HS-27A (cell line): ENCODE results near the gene SH3GL1.
"Not testable (repeated sequence)": the region's sequence is repeated elsewhere in the genome, so short reads cannot be mapped to it uniquely, and the experiment has no call there.

Experiments used
- DNase-seq: peaks from one replicate; pipeline ENCODE4 v3.0.0-alpha.2; 2012; ENCODE audit warnings: low read depth, missing footprints

The SH3GL1 gene

DNA sequence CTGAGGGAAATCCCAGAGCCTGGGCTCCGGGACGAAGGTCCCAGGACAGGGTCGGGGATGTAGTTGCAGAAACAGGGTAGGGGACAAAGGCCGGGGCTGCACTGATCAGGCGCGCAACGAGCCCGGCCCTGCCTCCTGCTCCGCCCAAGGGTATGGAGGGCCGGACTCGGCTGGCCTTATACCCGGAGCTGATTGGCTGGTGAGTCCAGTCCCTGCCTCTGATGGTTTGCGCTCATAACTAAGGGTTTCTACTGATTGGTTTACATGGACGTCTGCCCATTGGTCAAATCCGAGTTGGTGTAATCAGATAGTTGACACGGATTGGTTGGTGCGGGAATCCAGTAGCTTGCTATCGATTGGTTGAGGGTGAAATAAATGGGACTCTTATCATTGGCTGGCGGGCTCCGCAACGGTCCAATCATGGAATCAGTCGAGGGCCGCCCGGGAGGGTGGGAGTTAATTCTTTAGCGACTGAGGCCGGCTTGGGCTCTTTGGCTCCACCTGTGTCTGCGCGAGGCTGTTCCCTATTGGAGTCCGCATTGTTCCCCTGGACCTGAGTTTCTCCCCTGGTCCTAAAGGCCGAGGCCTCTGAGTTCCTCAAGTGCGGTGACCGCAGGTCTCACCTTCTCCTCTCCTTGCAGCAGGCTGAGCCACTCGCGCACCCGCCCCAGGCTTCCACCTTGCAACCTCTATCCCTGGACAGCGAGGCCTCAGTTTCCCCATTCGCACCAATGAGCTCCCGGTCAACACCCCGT lies 57.6 kb downstream of the SH3GL1 start:
- DNase-seq: peak; percentile 99

DNA sequence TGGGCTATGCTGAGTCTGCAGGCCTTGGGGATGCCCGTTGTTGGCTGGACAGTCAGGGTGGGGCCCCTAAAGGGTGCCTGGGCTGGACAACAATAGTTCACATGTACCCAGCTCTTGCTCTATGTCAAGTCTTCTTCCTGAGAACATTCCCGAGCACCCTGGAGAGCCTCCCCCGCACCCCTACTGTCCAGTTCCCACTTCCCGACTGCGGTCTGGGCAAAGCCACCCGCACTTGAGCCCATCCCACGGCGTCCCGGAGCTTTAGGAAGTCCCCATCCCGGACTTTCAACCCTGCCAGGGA lies 58.1 kb downstream of the SH3GL1 start:
- DNase-seq: no peak

DNA sequence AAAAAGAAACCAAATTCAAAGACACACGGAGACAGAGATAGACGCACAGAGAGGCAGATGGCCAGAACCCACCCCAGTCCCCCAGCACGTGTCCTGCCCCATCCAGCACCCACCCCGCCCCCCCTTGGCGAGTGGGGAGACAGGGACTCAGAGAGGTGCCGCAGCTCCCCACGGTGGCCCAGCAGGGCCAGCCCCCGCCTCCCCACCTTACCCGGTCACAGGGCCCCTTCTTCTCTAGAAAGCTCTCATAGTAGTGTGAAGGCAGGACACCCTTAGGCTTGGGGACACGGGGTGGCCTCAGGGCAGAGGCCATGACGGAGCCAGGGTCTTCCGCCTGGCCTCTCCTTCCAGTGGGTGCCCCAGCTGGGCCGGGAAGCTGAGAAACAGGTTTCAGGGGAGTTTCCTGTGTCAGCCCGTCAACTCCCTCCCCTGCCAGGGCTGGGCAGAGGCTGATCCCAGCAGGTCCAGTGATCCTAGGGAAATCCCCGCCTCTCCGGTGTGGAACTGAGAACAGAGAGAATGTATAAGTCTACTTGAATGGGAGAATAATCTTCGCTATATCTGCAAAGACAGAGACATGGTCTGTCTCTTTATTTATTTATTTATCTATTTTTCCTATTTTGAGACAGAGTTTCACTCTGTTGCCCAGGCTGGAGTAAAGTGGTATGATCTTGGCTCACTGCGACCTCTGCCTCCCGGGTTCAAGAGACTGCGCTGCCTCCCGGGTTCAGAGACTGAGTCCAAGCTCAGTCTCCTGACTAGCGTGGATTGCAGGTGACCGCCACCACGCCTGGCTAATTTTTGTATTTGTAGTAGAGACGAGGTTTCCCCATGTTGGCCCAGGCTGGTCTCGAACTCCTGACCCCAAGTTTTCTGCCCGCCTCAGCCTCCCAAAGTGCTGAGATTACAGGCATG lies 61.6 kb downstream of the SH3GL1 start, which contains the start of gene STAP2:
TSS of gene STAP2 (minus strand) at position 387 of the 915 bp plus-strand sequence. CDS start at position 313, 74 bp downstream.
- no peak for DNase-seq

DNA sequence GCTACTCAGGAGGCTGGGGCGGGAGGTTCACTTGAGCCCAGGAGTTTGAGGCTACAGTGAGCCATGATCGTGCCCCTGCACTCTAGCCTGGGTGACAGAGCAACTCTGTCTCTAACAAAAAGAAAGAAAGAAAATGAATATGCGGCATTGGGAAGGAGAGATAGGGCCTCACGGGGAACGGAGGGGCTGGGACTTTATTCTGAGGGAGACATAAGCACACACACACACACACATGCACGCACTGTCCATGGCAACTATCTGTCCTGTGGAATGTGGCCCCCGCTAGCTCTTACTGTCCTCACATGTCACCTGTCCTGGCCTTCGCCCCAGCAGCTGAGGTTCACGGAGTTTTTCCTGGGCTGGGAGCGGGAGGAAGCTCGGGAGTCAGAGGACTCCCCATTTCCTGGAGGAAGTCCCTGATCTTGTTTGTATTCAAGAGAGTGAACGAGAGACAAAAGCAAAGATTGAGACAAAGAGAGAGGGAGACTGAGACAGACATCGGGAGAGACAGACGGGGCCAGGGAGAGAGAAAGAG lies 62.4 kb downstream of the SH3GL1 start:
- DNase-seq: no peak

DNA sequence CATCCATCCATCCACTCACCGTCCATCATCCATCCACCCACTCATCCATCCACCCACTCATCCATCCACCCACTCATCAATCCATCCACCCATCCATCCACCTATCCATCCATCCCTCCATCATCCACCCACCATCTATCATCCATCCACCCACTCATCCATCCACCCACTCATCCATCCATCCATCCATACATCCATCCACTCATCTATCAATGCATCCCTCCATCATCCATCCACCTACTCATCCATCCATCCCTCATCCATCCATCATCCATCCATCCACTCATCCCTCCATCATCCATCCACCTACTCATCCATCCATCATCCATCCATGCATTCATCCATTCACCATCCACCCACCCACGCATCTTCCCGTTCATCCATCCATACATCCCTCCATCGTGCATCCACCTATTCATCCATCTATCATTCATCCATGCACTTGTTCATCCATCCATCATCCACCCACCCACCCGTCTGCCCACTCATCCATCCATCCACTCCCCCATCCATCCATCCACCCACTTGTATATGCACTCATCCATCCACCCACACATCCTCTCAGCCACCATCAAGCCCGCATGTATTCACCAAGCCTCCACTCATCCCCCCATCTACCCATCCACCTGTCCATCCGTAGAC lies 65.3 kb downstream of the SH3GL1 start:
- DNase-seq: no peak

DNA sequence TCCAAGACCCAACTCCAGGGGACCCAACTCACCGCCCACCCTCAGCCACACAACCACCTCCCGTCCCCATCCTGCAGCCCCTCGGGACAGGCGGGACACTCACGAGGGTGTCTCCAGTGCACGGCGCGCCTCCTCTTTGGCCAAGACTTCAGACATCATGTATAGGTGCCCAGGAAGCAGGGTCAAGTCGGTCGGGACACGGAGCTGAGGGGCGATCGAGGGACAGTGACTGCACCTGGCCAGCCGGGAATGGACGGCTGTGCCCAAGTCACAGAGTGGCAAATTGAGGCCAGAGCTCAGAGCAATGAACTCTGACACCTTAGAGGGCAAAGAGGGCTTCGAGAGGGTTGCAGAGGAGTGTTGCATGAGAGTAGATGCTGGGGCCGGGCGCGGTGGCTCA lies 70.5 kb downstream of the SH3GL1 start:
- DNase-seq: no peak

DNA sequence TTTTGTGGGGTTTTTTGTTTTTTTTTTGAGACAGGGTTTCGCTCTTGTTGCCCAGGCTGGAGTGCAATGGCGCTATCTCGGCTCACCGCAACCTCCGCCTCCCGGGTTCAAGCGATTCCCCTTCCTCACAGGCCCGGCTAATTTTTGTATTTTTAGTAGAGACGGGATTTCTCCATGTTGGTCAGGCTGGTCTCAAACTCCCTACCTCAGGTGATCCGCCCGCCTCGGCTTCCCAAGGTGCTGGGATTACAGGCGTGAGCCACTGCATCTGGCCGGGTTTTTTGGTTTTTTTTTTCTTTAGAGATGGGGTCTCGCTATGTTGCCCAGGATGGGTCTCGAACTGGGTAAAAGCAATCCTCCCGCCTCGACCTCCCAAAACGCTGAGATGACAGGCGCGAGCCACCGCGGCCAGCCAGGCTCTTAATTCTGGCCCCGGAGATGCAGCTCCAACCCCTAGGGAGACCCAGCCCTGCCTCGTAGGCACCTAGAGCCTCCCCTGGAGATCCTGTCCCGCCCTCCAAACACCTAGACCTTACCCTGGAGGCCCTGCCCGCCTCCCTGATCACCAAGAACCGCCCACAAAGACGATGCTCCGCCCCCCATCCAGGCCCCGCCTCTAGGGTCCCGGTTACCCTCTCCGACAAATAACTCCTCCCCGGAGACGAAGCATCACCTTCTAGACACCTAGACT lies 71.2 kb downstream of the SH3GL1 start:
- not testable (repeated sequence) for DNase-seq

DNA sequence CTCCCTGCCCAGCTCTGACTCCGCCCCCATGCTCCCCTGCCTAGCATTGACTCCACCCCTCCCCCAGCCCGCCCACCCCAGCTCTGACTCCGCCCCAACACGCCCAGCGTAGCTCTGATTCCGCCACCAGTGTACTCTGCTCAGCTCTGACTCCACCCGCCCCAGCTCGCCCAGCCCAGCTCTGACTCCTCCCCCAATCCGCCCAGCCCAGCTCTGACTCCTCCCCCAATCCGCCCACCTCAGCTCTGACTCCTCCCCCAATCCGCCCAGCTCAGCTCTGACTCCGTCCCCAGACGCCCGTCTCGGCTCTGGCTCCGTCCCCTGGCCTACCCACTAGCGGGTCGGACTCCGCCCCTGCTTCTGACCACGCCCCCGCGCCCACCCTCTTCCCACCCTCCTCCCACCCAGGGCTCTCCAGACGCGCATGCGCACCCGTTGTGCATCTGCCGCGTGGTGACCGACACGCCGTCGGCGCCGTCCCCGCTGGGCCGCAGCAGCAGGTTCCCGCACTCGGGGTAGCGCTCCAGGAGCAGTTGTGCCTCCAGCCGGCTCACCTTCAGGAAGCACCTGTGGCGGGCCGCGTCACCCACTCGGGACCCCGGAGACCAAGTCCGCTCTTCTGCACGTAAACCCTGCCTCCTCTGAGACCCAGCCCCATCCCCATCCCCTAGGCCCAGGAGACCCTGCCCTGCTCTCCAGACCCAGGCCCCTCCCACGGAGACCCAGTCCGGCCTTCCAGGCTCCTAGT lies 71.9 kb downstream of the SH3GL1 start:
- no peak for DNase-seq

DNA sequence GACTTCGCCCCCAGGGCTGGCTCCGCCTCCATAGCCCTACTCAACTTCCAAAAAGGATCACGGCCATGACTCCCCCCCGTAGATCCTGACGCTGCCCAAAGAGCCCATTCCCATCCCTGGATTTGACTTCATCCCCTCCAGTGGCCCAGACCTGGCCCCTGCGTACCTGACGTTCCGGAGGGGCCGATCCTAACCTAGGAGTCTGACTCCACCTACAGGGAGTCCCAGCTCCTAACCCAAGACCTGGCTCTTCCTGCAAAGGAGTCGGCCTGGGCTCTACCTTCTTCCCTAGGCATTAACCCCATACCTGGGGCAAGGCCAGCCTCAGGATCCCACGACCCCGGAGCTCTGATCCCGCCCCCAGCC lies 72.5 kb downstream of the SH3GL1 start:
- DNase-seq: no peak

DNA sequence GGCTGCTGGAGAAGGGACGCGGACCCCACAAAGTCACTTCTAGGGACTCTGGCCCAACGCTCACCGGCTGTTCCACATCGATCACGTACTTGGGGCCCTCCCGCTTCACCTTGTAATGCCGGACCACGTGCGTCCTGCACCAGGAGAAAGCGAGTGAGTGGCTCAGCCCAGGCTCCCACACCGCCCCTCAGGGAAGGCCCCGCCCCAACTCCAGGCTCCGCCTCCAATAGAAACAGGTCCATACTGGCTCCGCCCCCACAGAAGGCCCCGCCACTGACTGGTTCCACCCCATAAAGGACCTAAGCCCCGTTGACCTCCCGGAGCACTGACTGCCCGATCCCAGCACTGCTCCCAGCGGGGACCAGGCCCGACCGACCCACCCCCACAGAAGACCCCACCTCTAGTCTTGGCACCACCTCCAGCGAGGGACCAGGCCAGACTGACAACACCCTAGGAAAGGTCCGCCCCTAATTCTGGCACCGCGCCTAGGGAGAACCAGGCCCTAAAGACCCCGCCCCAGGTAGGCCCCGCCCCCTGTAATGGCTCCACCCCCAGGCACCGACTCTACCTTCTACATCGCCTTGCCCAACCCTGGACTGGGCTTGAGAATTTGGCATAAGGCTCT lies 73.0 kb downstream of the SH3GL1 start:
- DNase-seq: no peak

DNA sequence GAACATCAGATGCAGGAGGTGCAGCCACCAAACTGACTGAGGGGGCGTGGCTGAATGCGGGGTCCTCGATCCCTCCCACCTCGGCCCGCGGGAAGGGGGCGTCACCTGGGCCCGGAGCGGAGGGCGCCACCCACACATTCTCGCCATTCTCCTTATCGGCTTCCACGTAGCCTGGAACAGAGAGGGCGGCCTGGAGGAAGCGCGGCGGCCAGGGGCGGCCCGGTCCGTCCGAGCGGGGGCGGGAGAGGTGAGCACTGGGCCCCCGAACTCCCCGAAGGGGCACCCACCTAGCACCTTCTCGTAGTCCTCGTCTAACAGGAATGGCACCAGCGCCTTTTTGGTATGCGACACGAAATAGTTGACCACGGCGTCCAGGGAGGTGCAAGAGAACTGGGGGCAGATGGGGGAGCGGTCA lies 73.5 kb downstream of the SH3GL1 start:
- no peak for DNase-seq

DNA sequence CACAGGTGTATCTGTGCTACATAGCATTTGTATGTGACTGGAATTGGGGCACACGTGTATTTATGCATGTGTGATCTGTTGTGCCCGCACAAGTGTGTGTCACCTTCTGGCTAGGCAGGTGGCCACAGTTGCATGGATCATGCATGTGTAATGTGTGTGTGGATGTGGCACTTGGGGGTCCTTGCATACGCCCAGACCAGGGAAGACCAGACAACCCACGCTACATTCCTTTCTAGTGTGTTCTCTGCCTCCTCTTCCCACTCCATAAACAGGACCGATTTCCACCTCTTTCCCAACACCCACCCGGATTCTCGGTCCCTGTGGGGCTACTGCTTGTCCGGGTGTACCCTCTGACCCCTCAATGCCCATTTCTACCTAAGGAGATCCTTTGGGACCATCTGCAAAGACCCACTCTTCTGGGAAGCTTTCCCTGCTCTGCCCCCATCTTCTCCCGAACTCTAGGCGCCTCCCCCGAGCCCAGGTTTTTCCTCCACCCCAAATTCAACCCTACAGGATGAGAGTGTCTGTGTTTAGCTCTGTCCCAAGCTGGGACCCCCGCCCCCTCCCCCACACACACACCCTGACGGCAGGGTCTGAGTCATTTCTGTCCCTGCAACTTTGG lies 74.0 kb downstream of the SH3GL1 start:
- DNase-seq: no peak

DNA sequence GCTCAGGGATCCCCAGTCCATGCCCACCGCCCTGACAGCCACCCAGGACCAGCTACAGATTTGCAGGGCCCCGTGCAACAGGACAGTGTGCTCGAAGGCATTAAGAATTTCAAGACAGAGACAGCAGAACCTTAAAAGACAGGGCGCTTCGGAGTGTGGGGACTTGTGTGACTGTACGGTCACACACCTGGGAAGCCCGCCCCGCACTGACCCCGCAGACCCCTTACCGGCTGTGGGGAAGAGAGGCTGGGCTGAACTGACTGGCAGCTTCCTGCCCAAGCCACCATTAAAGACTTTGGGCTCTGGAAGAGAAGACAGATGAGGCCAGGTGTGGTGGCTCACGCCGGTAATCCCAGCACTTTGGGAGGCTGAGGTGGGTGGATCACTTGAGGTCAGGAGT lies 76.1 kb downstream of the SH3GL1 start:
- DNase-seq: no peak

DNA sequence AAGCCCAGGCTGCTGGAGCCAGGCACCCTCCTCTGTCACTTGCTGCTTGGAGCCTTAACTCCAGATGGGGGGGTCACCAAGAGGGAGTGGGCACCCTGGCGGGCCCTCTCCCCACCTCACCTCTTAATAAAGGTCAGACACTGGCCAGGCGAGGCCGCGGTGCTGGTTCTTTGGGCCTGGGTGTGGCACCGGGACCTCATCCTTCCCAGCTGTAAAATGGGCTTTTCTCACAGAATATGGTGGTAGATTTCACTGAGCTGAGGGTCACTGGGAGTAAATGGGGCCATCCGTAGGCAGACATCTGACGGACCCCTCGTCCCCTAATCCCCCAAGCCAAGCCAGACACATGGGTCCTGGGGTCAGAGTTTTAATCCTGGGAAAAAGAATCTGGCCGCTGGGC lies 76.7 kb downstream of the SH3GL1 start:
- no peak for DNase-seq

DNA sequence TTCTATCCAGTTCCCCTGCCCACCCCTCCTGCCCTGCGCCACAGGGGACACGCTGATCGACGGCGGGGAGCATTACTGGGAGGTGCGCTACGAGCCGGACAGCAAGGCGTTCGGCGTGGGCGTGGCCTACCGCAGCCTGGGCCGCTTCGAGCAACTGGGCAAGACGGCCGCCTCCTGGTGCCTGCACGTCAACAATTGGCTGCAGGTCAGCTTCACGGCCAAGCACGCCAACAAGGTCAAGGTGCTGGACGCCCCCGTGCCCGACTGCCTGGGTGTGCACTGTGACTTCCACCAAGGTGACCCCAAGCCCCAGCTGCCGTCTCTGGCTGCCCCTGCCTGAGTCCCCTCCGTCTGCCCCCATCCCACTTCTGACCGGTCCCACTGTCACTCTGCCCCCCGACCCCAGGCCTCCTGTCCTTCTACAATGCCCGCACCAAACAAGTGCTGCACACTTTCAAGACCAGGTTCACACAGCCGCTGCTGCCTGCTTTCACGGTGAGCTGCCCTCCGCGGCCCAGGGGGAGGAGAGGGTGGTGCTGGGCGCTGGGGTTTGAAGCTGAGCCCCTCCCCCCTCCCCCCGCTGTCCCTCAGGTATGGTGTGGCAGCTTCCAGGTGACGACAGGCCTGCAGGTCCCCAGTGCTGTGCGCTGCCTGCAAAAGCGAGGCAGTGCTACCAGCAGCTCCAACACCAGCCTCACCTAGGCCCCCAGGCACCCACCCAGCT lies 77.2 kb downstream of the SH3GL1 start:
- no peak for DNase-seq

DNA sequence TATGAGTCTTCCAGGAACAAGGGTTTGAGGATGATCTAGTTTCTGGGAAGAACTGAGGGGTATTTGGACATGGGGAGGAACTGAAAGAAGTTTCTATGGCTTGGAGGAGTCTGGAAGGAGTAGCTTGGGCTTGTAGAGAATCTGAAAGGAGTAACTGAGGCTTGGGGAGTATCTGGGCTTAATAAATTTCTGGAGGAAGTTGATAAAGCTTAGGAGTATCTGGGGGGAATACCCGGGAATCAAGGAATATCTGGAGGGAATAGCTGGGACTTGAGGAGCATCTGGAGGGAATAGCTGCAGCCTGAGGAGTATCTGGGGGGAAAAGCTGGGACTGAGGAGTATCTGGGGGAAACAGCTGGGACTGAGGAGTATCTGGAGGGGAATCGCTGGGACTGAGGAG lies 79.9 kb downstream of the SH3GL1 start:
- no peak for DNase-seq

DNA sequence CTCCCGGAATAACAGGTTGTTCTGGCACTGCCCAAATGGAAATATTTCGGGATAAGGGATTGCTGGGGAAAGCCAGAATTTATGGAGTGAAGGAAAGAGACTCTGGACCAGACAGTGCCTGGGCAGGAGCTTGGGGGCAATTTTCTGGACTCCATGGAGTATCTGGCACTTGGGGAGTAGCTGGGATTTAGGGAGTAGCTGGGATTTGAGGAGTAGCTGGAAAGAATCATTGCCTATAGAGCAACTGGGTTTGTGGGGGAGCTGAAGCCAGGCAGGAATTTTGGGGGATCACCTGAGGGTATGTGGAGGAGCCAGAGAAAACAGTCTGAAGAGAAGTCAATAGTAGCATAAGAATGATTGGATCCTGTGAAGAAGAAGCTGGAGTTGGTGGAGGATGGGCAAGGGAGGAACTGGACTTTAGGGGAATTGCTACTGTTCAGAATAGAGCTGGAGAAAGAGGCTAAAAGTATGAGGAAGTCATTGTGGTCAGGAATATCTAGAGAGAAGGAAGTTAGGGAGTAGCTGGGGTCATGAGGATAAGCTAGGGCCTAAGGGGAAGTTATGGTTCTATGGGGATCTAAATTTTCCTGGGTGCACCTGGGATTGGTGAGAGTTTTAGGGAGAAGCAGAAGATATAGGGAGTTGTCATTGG lies 81.2 kb downstream of the SH3GL1 start:
- no peak for DNase-seq

DNA sequence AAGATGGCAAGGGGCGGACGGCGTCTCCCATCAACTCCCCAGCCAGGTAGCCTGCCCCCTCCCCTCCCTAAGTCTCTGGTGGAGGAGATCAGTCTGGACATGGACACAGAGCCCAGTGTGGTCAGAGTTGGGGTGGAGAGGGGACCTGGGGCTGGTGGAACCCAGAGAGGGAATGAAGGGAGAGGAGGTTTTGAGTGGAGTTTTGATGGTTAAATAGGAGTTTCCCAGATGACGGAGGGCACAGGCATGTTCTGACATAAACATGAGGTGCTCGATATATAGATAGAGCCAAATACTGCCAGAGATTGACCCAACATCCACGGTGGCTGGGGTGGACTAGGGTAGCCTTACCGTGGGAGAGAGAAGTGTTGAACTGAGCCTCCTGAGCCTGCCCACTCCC lies 81.9 kb downstream of the SH3GL1 start:
- DNase-seq: no peak

DNA sequence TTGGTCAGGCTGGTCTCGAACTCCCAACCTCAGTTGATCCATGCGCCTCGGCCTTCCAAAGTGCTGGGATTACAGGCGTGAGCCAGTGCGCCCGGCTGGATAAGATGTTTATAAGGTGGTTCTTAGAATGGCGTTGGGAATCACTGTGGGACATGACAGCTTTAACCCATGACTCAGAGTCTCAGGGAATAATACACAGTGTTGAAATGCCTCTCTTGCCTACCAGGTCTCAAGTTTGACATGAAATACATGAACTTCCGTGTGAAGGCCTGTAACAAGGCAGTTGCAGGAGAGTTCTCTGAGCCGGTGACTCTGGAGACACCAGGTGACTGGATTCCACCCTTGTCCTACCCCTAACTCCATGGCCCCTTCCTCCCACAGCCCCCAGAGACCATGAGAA lies 83.4 kb downstream of the SH3GL1 start:
- DNase-seq: no peak
